ENCODE results near the gene WDR6. TPM values are rescaled to one million over a fixed set of nuclear protein-coding genes. Genes with fewer than 3 reads are reported as not detected.

WDR6 gene
- total and polyA plus RNA-seq, 4 donors: 80.3 to 138 (median 109) TPM

DNA sequence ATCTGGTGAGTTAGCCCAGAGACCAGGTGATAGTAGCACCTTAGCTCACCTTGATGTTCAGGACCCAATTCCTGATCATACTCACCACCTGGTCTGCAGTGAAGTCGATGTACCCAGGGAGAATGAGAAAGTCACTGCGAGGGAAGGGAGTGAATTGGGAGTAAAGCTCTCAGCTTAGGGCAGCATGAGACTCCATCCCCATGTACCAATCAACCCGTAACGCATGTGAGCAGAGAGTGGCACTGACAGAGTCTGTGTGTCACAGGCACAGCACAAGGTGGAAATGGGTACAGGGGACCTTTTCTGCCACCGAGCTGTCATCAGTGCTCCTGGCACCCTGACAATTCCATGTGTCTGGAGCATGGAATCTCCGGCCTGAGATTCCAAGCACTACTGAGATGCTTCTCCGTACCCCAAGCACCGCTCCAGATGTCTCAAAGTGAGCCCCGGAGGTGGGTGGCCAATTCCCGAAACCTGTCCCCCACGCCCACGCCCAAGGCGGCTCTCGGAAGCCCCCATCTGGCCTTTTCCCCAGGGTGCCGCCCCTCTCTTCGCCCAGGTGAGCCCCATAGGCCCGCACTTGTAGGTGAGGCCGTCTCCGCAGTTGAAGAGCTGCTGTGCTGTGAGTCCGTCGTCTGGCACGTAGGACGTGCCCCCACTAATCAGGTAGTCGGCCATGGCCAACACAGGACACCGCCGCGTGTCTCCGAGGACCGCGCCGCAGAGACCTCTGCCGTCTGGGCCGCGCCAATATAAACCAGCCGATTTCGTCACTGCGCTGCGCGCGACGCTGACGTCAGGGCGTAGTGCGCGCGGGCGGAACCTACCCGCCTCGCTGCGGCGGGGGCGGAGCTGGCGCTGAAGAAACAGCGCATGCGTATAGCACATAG lies 21.7 kb downstream of the WDR6 start, which contains the start of gene IMPDH2:
Gene IMPDH2, minus strand, starts transcription at position 726 of the 890 bp plus-strand sequence. Its CDS starts 48 bp downstream, at position 678.
- peaks cover 5 to 21% (median 11%) of the 10 kb centered on the region in 5 donors for H3K4me1 ChIP-seq (ENCODE audit: control insufficient read depth in 5 of 5, insufficient read depth in 5 of 5, low read length in 5 of 5)
- DNase-seq: peak; percentile 96 to 98 (median 96)
- peaks cover 12 to 61% (median 47%) of the 10 kb centered on the region in 4 donors for H3K36me3 ChIP-seq (ENCODE audit: control insufficient read depth in 4 of 4, insufficient read depth in 4 of 4, low read length in 4 of 4)
- no peaks in the 10 kb centered on the region for H3K27me3 ChIP-seq (ENCODE audit: control insufficient read depth in 3 of 3, insufficient read depth in 3 of 3, low read length in 2 of 3)
- WGBS, 2 donors: 2 to 3% methylated on average over 55 of the region's 55 CpGs
- peak within 1 kb of the TSS; percentile 86 to 95 for H3K9ac ChIP-seq (ENCODE audit: insufficient read depth in 1 of 2, low read length in 2 of 2)
- peak within 1 kb of the TSS; percentile 89 to 93 for H3K27ac ChIP-seq (ENCODE audit: low read depth in 1 of 2, low read length in 1 of 2)
- peak within 1 kb of the TSS; percentile 64 for H3K4me3 ChIP-seq
- H3K9me3 ChIP-seq (ENCODE audit: control insufficient read depth in 4 of 4, insufficient read depth in 3 of 4, low read length in 3 of 4): no peaks in the 10 kb centered on the region
- ATAC-seq (ENCODE audit: insufficient read depth, low FRiP score): peak; percentile 97
- TF ChIP-seq, protein P1, sequence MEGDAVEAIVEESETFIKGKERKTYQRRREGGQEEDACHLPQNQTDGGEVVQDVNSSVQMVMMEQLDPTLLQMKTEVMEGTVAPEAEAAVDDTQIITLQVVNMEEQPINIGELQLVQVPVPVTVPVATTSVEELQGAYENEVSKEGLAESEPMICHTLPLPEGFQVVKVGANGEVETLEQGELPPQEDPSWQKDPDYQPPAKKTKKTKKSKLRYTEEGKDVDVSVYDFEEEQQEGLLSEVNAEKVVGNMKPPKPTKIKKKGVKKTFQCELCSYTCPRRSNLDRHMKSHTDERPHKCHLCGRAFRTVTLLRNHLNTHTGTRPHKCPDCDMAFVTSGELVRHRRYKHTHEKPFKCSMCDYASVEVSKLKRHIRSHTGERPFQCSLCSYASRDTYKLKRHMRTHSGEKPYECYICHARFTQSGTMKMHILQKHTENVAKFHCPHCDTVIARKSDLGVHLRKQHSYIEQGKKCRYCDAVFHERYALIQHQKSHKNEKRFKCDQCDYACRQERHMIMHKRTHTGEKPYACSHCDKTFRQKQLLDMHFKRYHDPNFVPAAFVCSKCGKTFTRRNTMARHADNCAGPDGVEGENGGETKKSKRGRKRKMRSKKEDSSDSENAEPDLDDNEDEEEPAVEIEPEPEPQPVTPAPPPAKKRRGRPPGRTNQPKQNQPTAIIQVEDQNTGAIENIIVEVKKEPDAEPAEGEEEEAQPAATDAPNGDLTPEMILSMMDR (IDR thresholded peaks at IDR 0.05; ENCODE audit: control extremely low read depth, extremely low read depth): peak; percentile 41

DNA sequence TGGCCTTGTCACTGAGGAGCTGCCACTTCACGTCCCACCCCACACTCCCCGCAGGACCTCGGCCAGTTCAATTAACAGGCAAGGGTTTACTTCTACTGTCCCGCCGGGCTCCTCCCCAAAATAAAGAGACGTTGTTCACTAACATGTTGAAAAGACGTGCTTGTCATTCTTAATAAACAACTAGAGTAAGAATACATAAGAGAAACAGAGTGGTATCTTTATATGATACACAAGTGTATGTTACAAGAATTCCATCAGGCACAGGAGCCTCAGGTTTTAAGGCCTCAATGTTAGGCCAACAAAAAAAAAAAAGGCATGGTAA lies 22.3 kb downstream of the WDR6 start:
- ATAC-seq (ENCODE audit: insufficient read depth, low FRiP score): no peak
- peak overlapping the region in 1 of 2 donors; percentile 17 for H3K27ac ChIP-seq (ENCODE audit: low read depth in 1 of 2, low read length in 1 of 2)
- H3K4me1 ChIP-seq (ENCODE audit: control insufficient read depth in 5 of 5, insufficient read depth in 5 of 5, low read length in 5 of 5): peaks cover 5 to 21% (median 11%) of the 10 kb centered on the region in 5 donors
- peaks cover 12 to 54% (median 44%) of the 10 kb centered on the region in 4 donors for H3K36me3 ChIP-seq (ENCODE audit: control insufficient read depth in 4 of 4, insufficient read depth in 4 of 4, low read length in 4 of 4)
- H3K4me3 ChIP-seq: peak overlapping the region; percentile 64
- no peaks in the 10 kb centered on the region for H3K27me3 ChIP-seq (ENCODE audit: control insufficient read depth in 3 of 3, insufficient read depth in 3 of 3, low read length in 2 of 3)
- TF ChIP-seq, protein P1 (IDR thresholded peaks at IDR 0.05; ENCODE audit: control extremely low read depth, extremely low read depth): no peak
- 2 to 3% methylated on average over 7 of the region's 7 CpGs for WGBS, 2 donors
- no peak for DNase-seq
- H3K9me3 ChIP-seq (ENCODE audit: control insufficient read depth in 4 of 4, insufficient read depth in 3 of 4, low read length in 3 of 4): no peaks in the 10 kb centered on the region
- H3K9ac ChIP-seq (ENCODE audit: insufficient read depth in 1 of 2, low read length in 2 of 2): peak overlapping the region in 1 of 2 donors; percentile 86

DNA sequence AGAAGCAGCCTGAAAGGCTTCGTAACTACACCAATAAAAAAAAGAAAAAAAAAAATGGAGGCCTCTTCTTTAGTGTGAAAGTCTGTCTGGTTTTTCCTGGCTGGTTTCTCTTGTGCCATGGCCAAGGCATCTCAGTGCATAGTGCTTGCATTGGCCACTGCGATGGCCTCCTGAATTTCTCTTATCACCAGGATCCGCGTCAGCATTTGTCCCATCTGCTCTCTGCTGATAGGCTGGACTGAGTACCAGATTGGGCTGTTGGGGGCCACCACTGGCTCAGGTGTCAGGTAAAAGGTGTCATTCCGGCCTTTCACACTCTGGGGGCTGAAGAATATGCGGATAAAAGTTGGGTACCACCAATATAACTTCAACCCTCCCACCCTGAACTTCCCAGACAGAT lies 23.1 kb downstream of the WDR6 start:
- DNase-seq (no peak), ATAC-seq (ENCODE audit: insufficient read depth, low FRiP score) (no peak)
- H3K9me3 ChIP-seq (ENCODE audit: control insufficient read depth in 4 of 4, insufficient read depth in 3 of 4, low read length in 3 of 4): no peaks in the 10 kb centered on the region
- H3K4me1 ChIP-seq (ENCODE audit: control insufficient read depth in 5 of 5, insufficient read depth in 5 of 5, low read length in 5 of 5): peaks cover 5 to 21% (median 11%) of the 10 kb centered on the region in 5 donors
- no peak overlapping the region for H3K4me3 ChIP-seq
- H3K9ac ChIP-seq (ENCODE audit: insufficient read depth in 1 of 2, low read length in 2 of 2): no peak overlapping the region
- no peak overlapping the region for H3K27ac ChIP-seq (ENCODE audit: low read depth in 1 of 2, low read length in 1 of 2)
- H3K36me3 ChIP-seq (ENCODE audit: control insufficient read depth in 4 of 4, insufficient read depth in 4 of 4, low read length in 4 of 4): peaks cover 12 to 48% (median 43%) of the 10 kb centered on the region in 4 donors
- no peaks in the 10 kb centered on the region for H3K27me3 ChIP-seq (ENCODE audit: control insufficient read depth in 3 of 3, insufficient read depth in 3 of 3, low read length in 2 of 3)
- TF ChIP-seq, protein P1 (IDR thresholded peaks at IDR 0.05; ENCODE audit: control extremely low read depth, extremely low read depth): no peak
- WGBS, 2 donors: 93% methylated on average over 6 of the region's 6 CpGs

Measured in lung (tissue), 12 donors.